Keratinocyte (primary cell): ENCODE results near the gene PLA2G2C. TPM values are rescaled to one million over a fixed set of nuclear protein-coding genes. Genes with fewer than 3 reads are reported as not detected.

Source experiments
- DNase-seq: peaks from one replicate; pipeline ENCODE4 v3.0.0-alpha.2; 2011; ENCODE audit warnings: low read depth, missing footprints, low spot score
- FAIRE-seq: peaks from 2 replicates; lab custom pipeline; 2011; peaks lifted over from hg19 to GRCh38; lab: Jason Lieb, UNC
- H2AFZ ChIP-seq: 2 replicates; pipeline ENCODE4 v1.6.0; 2012; ENCODE audit warnings: low read length, control low read depth, inconsistent platforms; ENCODE audit not compliant: control insufficient read depth
- H3K27ac ChIP-seq: 2 replicates; pipeline ENCODE4 v1.5.1; 2011; ENCODE audit warnings: low read length; ENCODE audit not compliant: control insufficient read depth, insufficient read depth
- H3K27me3 ChIP-seq: 3 replicates; pipeline ENCODE4 v1.6.0; 2011; ENCODE audit warnings: low read length; ENCODE audit not compliant: control insufficient read depth, insufficient read depth; ENCODE audit errors: extremely low read depth
- H3K36me3 ChIP-seq, 2 experiments: 2 replicates in 1 of 2; 3 replicates in 1 of 2; pipeline ENCODE4 v1.5.1; 2011; ENCODE audit warnings: low read length in 2 of 2, mild to moderate bottlenecking in 1 of 2; ENCODE audit not compliant: control insufficient read depth in 2 of 2, insufficient read depth in 2 of 2; ENCODE audit errors: extremely low read depth in 1 of 2
- H3K4me1 ChIP-seq: 3 replicates; pipeline ENCODE4 v1.5.1; 2011; ENCODE audit warnings: low read length; ENCODE audit not compliant: control insufficient read depth, insufficient read depth; ENCODE audit errors: extremely low read depth
- H3K4me2 ChIP-seq: 3 replicates; pipeline ENCODE4 v1.6.0; 2011; ENCODE audit warnings: low read depth, low read length; ENCODE audit not compliant: control insufficient read depth, insufficient read depth; ENCODE audit errors: extremely low read depth
- H3K4me3 ChIP-seq, 3 experiments: fragments of 200-600 bp in 1 of 3; sonication (generic) in 1 of 3; 2 replicates in 2 of 3; 3 replicates in 1 of 3; pipeline ENCODE4 v1.5.1; 2011 to 2016; ENCODE audit warnings: low read length in 3 of 3, mild to moderate bottlenecking in 3 of 3, control low read depth in 2 of 3, inconsistent platforms in 1 of 3, low read depth in 1 of 3, mixed read lengths in 1 of 3, mixed run types in 1 of 3, moderate library complexity in 1 of 3; ENCODE audit not compliant: control insufficient read depth in 2 of 3, insufficient read depth in 2 of 3; ENCODE audit errors: extremely low read depth in 1 of 3
- H3K79me2 ChIP-seq: 2 replicates; pipeline ENCODE4 v1.6.0; 2012; ENCODE audit warnings: low read length; ENCODE audit not compliant: control insufficient read depth, insufficient read depth
- H3K9ac ChIP-seq: 3 replicates; pipeline ENCODE4 v1.6.0; 2011; ENCODE audit warnings: low read length; ENCODE audit not compliant: control insufficient read depth, insufficient read depth; ENCODE audit errors: extremely low read depth
- H3K9me1 ChIP-seq: 3 replicates; pipeline ENCODE4 v1.6.0; 2011; ENCODE audit warnings: low read length; ENCODE audit not compliant: control insufficient read depth, insufficient read depth; ENCODE audit errors: extremely low read depth
- H3K9me3 ChIP-seq: 2 replicates; pipeline ENCODE4 v1.5.1; 2012; ENCODE audit warnings: low read depth, low read length; ENCODE audit not compliant: control insufficient read depth
- H4K20me1 ChIP-seq: 3 replicates; pipeline ENCODE4 v1.6.0; 2011; ENCODE audit warnings: low read length; ENCODE audit not compliant: control insufficient read depth, insufficient read depth; ENCODE audit errors: extremely low read depth
- EZH2 ChIP-seq: IDR thresholded peaks from one replicate; pipeline ENCODE4 v1.6.1; 2012; ENCODE audit warnings: inconsistent platforms, mild to moderate bottlenecking, low read length, moderate library complexity
- dilution Hi-C: fragments of 300-500 bp; cut with MboI; formaldehyde crosslinking; loops from one replicate; pipeline ENCODE4 v1.7.0; 2020; ENCODE audit warnings: low sequenced_read_pairs; ENCODE audit not compliant: extremely low pct_ligation_motif_present
- polyA plus RNA-seq, 5 experiments: library from polyadenylated mRNA; depleted of rRNA in 3 of 5; stranded (reverse) in 3 of 5; stranded (forward) in 1 of 5; unstranded in 1 of 5; fragments of >200 nt; gene quantifications; 1 replicate in 1 of 5; 2 replicates in 3 of 5; 3 replicates in 1 of 5; pipeline versions ENCODE4 v1.2.1 to v1.2.3, GENCODE V29; 2011 to 2012; ENCODE audit warnings: missing spikeins in 2 of 5, low read depth in 1 of 5, low replicate concordance in 1 of 5
- TF ChIP-seq, protein P1 (sequence below), 3 experiments: IDR thresholded peaks in 1 of 3; conservative IDR thresholded peaks in 1 of 3; optimal IDR thresholded peaks in 1 of 3; 2 replicates in 2 of 3; 3 replicates in 1 of 3; pipeline versions ENCODE3 to v1.5.1; 2011; ENCODE audit warnings: low read length in 3 of 3, mild to moderate bottlenecking in 3 of 3, moderate library complexity in 2 of 3, control low read depth in 1 of 3, inconsistent platforms in 1 of 3; ENCODE audit not compliant: insufficient read depth in 2 of 3; ENCODE audit errors: extremely low read depth in 1 of 3

The PLA2G2C gene
- polyA plus RNA-seq, 1 donor (not counting 4 experiments of a cell fraction or from before 2014, with no cell fraction given) = not detected

- no peaks in the 10 kb centered on the region for H4K20me1 ChIP-seq
- H3K9me1 ChIP-seq = no peaks in the 10 kb centered on the region
- FAIRE-seq (no peak), DNase-seq (no peak)
- dilution Hi-C loops = no loop called here
- H3K4me3 ChIP-seq = no peak within 1 kb of the TSS
- no peak for TF ChIP-seq EZH2
- TF ChIP-seq, protein P1, sequence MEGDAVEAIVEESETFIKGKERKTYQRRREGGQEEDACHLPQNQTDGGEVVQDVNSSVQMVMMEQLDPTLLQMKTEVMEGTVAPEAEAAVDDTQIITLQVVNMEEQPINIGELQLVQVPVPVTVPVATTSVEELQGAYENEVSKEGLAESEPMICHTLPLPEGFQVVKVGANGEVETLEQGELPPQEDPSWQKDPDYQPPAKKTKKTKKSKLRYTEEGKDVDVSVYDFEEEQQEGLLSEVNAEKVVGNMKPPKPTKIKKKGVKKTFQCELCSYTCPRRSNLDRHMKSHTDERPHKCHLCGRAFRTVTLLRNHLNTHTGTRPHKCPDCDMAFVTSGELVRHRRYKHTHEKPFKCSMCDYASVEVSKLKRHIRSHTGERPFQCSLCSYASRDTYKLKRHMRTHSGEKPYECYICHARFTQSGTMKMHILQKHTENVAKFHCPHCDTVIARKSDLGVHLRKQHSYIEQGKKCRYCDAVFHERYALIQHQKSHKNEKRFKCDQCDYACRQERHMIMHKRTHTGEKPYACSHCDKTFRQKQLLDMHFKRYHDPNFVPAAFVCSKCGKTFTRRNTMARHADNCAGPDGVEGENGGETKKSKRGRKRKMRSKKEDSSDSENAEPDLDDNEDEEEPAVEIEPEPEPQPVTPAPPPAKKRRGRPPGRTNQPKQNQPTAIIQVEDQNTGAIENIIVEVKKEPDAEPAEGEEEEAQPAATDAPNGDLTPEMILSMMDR (optimal IDR thresholded peaks at IDR 0.05 in 1 of 3, IDR thresholded peaks at IDR 0.05 in 1 of 3, conservative IDR thresholded peaks at IDR 0.05 in 1 of 3; ENCODE audit: extremely low read depth in 1 of 3, insufficient read depth in 2 of 3, low read length in 3 of 3) = no peak
- H3K4me2 ChIP-seq = no peak within 1 kb of the TSS
- H2AFZ ChIP-seq = no peak within 1 kb of the TSS
- H3K9me3 ChIP-seq = no peaks in the 10 kb centered on the region
- no peaks in the 10 kb centered on the region for H3K36me3 ChIP-seq
- no peaks in the 10 kb centered on the region for H3K79me2 ChIP-seq
- H3K4me1 ChIP-seq = peaks cover 7% of the 10 kb centered on the region
- no peak within 1 kb of the TSS for H3K9ac ChIP-seq
- H3K27me3 ChIP-seq = no peaks in the 10 kb centered on the region
- H3K27ac ChIP-seq = no peak within 1 kb of the TSS
These were observed 47.3 kb downstream of the PLA2G2C start, which contains the start of gene PLA2G2F for GRCh38 chr1:20138961-20139550. Gene PLA2G2F, plus strand, starts transcription at chr1:20139323. Its CDS starts 105 bp downstream, at chr1:20139428.

- Histone ChIP-seq H3K4me1 (peaks cover 7% of the 10 kb centered on the region), H3K4me2 (no peak overlapping the region), H3K27ac (no peak overlapping the region), H3K9me1 (no peaks in the 10 kb centered on the region), H3K79me2 (no peaks in the 10 kb centered on the region), H3K36me3 (no peaks in the 10 kb centered on the region), H4K20me1 (no peaks in the 10 kb centered on the region), H3K4me3 (no peak overlapping the region), H2AFZ (no peak overlapping the region), H3K9me3 (no peaks in the 10 kb centered on the region), H3K27me3 (no peaks in the 10 kb centered on the region), H3K9ac (no peak overlapping the region)
- FAIRE-seq (no peak), DNase-seq (no peak)
- dilution Hi-C loops = no loop called here
- TF ChIP-seq, protein P1 (optimal IDR thresholded peaks at IDR 0.05 in 1 of 3, IDR thresholded peaks at IDR 0.05 in 1 of 3, conservative IDR thresholded peaks at IDR 0.05 in 1 of 3; ENCODE audit: extremely low read depth in 1 of 3, insufficient read depth in 2 of 3, low read length in 3 of 3) = no peak
- no peak for TF ChIP-seq EZH2
These were observed 48.0 kb downstream of the PLA2G2C start for GRCh38 chr1:20138346-20138745.
